Measurements from ENCODE around the gene RDM1.

GRCh38 chr17:35920229-35920628 is 10.3 kb downstream of the RDM1 start:
- TF ChIP-seq CTCF (IDR thresholded peaks at IDR 0.05) (no peak), POLR2A (IDR thresholded peaks at IDR 0.05) (no peak)
